UCSD-AML1 (cell line): ENCODE results near the gene ABCA1.
"Not testable (repeated sequence)": the region's sequence is repeated elsewhere in the genome, so short reads cannot be mapped to it uniquely, and the experiment has no call there.

Experiments
- DNase-seq: peaks from one replicate; lab custom pipeline; 2025; ENCODE audit not compliant: unreplicated experiment; lab: John Stamatoyannopoulos, UW

Gene ABCA1

GRCh38 chr9:104907278-104907951, 20.5 kb downstream of the ABCA1 start:
- DNase-seq: no peak

- DNase-seq: no peak
These were observed 21.3 kb downstream of the ABCA1 start for GRCh38 chr9:104906441-104907277.

- no peak for DNase-seq
These were observed 22.0 kb downstream of the ABCA1 start for GRCh38 chr9:104905931-104906330.

- DNase-seq: no peak
These were observed 22.6 kb downstream of the ABCA1 start for GRCh38 chr9:104905153-104905901.

GRCh38 chr9:104903609-104904008, 24.3 kb downstream of the ABCA1 start:
- DNase-seq: no peak

- no peak for DNase-seq
These were observed 27.1 kb downstream of the ABCA1 start for GRCh38 chr9:104900871-104901270.

GRCh38 chr9:104900324-104900723, 27.6 kb downstream of the ABCA1 start:
- no peak for DNase-seq

- DNase-seq: no peak
These were observed 28.2 kb downstream of the ABCA1 start for GRCh38 chr9:104899759-104900247.

- DNase-seq: not testable (repeated sequence)
These were observed 29.6 kb downstream of the ABCA1 start for GRCh38 chr9:104898376-104898775.

GRCh38 chr9:104896131-104896530, 31.8 kb downstream of the ABCA1 start:
- no peak for DNase-seq

- no peak for DNase-seq
These were observed 32.4 kb downstream of the ABCA1 start for GRCh38 chr9:104895572-104895971.

- no peak for DNase-seq
These were observed 35.3 kb downstream of the ABCA1 start for GRCh38 chr9:104892701-104893100.

GRCh38 chr9:104890433-104890770, 37.6 kb downstream of the ABCA1 start:
- DNase-seq: no peak

GRCh38 chr9:104885818-104886709, 41.9 kb downstream of the ABCA1 start:
- no peak for DNase-seq

- DNase-seq: no peak
These were observed 44.8 kb downstream of the ABCA1 start for GRCh38 chr9:104883169-104883568.

- no peak for DNase-seq
These were observed 45.4 kb downstream of the ABCA1 start for GRCh38 chr9:104882566-104882965.

GRCh38 chr9:104882086-104882485, 45.9 kb downstream of the ABCA1 start:
- DNase-seq: no peak

- DNase-seq: no peak
These were observed 48.2 kb downstream of the ABCA1 start for GRCh38 chr9:104879555-104880309.

- no peak for DNase-seq
These were observed 51.4 kb downstream of the ABCA1 start for GRCh38 chr9:104876587-104876986.

- DNase-seq: no peak
These were observed 52.1 kb downstream of the ABCA1 start for GRCh38 chr9:104875897-104876296.
